WTC11 (cell line): ENCODE measurements around the gene MB.

ENCODE experiments used
- CBFB ChIP-seq: sonication (generic); formaldehyde crosslinking; IDR thresholded peaks from 2 replicates; pipeline ENCODE4 v1.8.1; 2022; ENCODE audit warnings: mild to moderate bottlenecking, low read depth, missing genetic modification reagents
- FOXJ3 ChIP-seq: sonication (generic); formaldehyde crosslinking; IDR thresholded peaks from 2 replicates; pipeline ENCODE4 v1.9.0; 2021; ENCODE audit warnings: missing genetic modification reagents, mild to moderate bottlenecking, borderline replicate concordance
- IRF2 ChIP-seq: sonication (generic); formaldehyde crosslinking; IDR thresholded peaks from 2 replicates; pipeline ENCODE4 v1.8.0; 2022; ENCODE audit warnings: low read depth, missing genetic modification reagents, borderline replicate concordance
- KAT7 ChIP-seq: sonication (generic); formaldehyde crosslinking; IDR thresholded peaks from 2 replicates; pipeline ENCODE4 v1.8.1; 2023; ENCODE audit warnings: missing genetic modification reagents, mild to moderate bottlenecking, borderline replicate concordance
- TEAD1 ChIP-seq: sonication (generic); formaldehyde crosslinking; IDR thresholded peaks from 2 replicates; pipeline ENCODE4 v1.8.0; 2022; ENCODE audit warnings: mild to moderate bottlenecking, missing genetic modification reagents
- TEAD4 ChIP-seq: sonication (generic); formaldehyde crosslinking; IDR thresholded peaks from 2 replicates; pipeline ENCODE4 v1.8.0; 2022; ENCODE audit warnings: mild to moderate bottlenecking, missing genetic modification reagents
- TF ChIP-seq, protein P1 (sequence below): sonication (generic); formaldehyde crosslinking; IDR thresholded peaks from 2 replicates; pipeline ENCODE4 v1.8.0; 2022; ENCODE audit warnings: mild to moderate bottlenecking, missing genetic modification reagents
- TF ChIP-seq, protein P2 (sequence below): fragments of 200-600 bp; IDR thresholded peaks from 2 replicates; pipeline ENCODE4 v1.8.0; 2022; ENCODE audit warnings: antibody characterized with exemption
- TF ChIP-seq, protein P3 (sequence below): sonication (generic); formaldehyde crosslinking; IDR thresholded peaks from 2 replicates; pipeline ENCODE4 v1.8.1; 2022; ENCODE audit warnings: low read depth, mild to moderate bottlenecking, moderate library complexity, missing genetic modification reagents, borderline replicate concordance
- TF ChIP-seq, protein P4 (sequence below): sonication (generic); formaldehyde crosslinking; IDR thresholded peaks from 2 replicates; pipeline ENCODE4 v1.8.1; 2023; ENCODE audit warnings: mild to moderate bottlenecking, moderate library complexity, missing genetic modification reagents

DNA sequence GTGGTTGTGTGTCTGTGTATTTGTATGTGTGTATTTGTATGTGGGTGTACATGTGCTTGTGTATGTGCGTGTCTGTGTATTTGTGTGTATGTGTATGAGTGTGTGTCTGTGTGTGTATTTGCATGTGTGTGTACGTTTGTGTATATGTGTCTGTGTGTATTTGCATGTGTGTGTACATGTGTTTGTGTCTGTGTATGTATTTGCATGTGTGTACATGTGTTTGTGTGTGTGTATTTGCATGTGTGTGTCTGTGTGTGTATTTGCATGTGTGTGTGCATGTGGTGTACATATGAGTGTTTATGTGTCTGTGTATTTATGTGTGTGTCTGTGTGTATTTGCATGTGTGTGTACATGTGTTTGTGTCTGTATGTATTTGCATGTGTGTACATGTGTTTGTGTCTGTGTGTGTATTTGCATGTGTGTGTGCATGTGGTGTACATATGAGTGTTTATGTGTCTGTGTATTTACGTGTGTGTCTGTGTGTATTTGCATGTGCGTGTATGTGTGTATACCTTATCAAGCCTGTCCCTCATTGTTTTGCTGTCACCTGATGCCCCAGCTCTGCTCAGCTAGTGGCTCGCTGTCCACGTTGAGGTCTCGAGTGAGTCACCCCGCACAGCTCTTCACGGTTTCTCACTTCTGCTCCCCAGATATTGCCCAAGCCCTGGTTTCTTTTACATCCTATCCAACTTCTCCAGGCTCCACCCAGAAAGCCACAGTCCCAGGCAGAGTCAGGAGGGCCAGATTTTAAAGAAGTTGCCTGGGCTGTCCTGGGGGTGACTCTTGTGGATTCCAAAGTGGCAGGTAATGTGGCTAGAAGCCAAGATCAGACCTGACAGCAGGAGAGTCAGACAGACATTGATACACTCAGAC lies 15.2 kb downstream of the MB start:
- TF ChIP-seq, protein P1, sequence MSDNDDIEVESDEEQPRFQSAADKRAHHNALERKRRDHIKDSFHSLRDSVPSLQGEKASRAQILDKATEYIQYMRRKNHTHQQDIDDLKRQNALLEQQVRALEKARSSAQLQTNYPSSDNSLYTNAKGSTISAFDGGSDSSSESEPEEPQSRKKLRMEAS (CRISPR knock-in tag), result no peak
- TF ChIP-seq, protein P2, sequence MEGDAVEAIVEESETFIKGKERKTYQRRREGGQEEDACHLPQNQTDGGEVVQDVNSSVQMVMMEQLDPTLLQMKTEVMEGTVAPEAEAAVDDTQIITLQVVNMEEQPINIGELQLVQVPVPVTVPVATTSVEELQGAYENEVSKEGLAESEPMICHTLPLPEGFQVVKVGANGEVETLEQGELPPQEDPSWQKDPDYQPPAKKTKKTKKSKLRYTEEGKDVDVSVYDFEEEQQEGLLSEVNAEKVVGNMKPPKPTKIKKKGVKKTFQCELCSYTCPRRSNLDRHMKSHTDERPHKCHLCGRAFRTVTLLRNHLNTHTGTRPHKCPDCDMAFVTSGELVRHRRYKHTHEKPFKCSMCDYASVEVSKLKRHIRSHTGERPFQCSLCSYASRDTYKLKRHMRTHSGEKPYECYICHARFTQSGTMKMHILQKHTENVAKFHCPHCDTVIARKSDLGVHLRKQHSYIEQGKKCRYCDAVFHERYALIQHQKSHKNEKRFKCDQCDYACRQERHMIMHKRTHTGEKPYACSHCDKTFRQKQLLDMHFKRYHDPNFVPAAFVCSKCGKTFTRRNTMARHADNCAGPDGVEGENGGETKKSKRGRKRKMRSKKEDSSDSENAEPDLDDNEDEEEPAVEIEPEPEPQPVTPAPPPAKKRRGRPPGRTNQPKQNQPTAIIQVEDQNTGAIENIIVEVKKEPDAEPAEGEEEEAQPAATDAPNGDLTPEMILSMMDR, result no peak
- TF ChIP-seq KAT7 (CRISPR knock-in tag), result no peak
- TF ChIP-seq, protein P3, sequence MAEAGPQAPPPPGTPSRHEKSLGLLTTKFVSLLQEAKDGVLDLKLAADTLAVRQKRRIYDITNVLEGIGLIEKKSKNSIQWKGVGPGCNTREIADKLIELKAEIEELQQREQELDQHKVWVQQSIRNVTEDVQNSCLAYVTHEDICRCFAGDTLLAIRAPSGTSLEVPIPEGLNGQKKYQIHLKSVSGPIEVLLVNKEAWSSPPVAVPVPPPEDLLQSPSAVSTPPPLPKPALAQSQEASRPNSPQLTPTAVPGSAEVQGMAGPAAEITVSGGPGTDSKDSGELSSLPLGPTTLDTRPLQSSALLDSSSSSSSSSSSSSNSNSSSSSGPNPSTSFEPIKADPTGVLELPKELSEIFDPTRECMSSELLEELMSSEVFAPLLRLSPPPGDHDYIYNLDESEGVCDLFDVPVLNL (CRISPR knock-in tag), result no peak
- TF ChIP-seq, protein P4, sequence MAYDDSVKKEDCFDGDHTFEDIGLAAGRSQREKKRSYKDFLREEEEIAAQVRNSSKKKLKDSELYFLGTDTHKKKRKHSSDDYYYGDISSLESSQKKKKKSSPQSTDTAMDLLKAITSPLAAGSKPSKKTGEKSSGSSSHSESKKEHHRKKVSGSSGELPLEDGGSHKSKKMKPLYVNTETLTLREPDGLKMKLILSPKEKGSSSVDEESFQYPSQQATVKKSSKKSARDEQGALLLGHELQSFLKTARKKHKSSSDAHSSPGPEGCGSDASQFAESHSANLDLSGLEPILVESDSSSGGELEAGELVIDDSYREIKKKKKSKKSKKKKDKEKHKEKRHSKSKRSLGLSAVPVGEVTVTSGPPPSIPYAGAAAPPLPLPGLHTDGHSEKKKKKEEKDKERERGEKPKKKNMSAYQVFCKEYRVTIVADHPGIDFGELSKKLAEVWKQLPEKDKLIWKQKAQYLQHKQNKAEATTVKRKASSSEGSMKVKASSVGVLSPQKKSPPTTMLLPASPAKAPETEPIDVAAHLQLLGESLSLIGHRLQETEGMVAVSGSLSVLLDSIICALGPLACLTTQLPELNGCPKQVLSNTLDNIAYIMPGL (CRISPR knock-in tag), result no peak
- no peak for TF ChIP-seq FOXJ3 (CRISPR knock-in tag)
- no peak for TF ChIP-seq CBFB (CRISPR knock-in tag)
- TF ChIP-seq IRF2 (CRISPR knock-in tag), result no peak
- TF ChIP-seq TEAD4, result no peak
- TF ChIP-seq TEAD1 (CRISPR knock-in tag), result no peak
